Fibroblast of villous mesenchyme (primary cell): ENCODE data around the gene MYB. TPM values are rescaled to one million over a fixed set of nuclear protein-coding genes. Genes with fewer than 3 reads are reported as not detected.

Experiments used
- DNase-seq: peaks from one replicate; pipeline ENCODE4 v3.0.0-alpha.2; 2010; ENCODE audit warnings: low read depth
- H3K4me3 ChIP-seq: 2 replicates; pipeline ENCODE4 v1.5.1; 2011; ENCODE audit warnings: low read depth, mild to moderate bottlenecking, low read length
- total RNA-seq: library from RNA; depleted of rRNA; stranded (reverse); fragments of >200 nt; gene quantifications from 2 replicates; pipeline ENCODE4 v1.2.3, GENCODE V29; 2012
- TF ChIP-seq, protein P1 (sequence below): IDR thresholded peaks from 2 replicates; pipeline ENCODE4 v1.5.1; 2012; ENCODE audit warnings: low read depth, mild to moderate bottlenecking, low read length; ENCODE audit not compliant: insufficient read depth

The MYB gene
- total RNA-seq, 1 donor = 0.43 TPM

DNA sequence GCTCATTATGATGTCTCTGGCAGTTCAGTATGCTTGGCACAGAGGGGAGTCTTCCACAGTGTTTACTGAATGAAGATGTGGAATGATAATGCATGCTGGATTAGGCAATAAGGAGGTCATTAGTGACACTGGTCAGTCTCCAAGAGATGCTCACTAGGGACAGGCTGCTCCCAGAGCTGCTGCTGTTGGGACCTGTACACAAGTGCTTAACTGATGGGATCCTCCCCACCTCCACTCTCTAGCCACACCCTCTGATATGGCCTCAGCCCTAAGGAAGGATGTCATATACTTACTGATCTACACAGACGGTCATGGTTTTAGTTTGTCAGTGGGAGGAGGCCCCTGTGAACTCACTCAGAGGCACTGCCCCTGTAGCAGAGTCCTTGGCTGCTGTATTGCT lies 73.4 kb downstream of the MYB start:
- TF ChIP-seq, protein P1, sequence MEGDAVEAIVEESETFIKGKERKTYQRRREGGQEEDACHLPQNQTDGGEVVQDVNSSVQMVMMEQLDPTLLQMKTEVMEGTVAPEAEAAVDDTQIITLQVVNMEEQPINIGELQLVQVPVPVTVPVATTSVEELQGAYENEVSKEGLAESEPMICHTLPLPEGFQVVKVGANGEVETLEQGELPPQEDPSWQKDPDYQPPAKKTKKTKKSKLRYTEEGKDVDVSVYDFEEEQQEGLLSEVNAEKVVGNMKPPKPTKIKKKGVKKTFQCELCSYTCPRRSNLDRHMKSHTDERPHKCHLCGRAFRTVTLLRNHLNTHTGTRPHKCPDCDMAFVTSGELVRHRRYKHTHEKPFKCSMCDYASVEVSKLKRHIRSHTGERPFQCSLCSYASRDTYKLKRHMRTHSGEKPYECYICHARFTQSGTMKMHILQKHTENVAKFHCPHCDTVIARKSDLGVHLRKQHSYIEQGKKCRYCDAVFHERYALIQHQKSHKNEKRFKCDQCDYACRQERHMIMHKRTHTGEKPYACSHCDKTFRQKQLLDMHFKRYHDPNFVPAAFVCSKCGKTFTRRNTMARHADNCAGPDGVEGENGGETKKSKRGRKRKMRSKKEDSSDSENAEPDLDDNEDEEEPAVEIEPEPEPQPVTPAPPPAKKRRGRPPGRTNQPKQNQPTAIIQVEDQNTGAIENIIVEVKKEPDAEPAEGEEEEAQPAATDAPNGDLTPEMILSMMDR = no peak
- H3K4me3 ChIP-seq = no peak overlapping the region
- no peak for DNase-seq

DNA sequence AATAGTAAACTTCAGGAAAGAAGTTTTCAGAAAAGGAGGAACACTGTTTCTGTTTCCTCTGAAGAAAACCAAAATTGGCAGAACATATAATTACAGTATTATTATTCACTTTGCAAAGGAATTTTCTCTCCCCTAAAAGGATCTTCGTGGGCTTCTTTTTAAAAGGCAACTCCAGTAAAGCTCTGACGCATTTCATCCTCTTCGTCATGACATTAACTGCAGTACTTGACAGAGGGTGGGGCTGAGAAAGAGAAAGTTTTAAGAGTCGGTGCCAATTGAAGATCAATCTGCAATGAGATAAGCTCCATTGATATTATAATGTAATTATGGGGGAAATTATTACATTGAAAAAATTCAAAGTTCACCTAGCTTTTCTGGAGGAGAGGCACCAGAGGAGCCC lies 75.8 kb downstream of the MYB start:
- H3K4me3 ChIP-seq = no peak overlapping the region
- TF ChIP-seq, protein P1 = no peak
- peak; percentile 13 for DNase-seq

DNA sequence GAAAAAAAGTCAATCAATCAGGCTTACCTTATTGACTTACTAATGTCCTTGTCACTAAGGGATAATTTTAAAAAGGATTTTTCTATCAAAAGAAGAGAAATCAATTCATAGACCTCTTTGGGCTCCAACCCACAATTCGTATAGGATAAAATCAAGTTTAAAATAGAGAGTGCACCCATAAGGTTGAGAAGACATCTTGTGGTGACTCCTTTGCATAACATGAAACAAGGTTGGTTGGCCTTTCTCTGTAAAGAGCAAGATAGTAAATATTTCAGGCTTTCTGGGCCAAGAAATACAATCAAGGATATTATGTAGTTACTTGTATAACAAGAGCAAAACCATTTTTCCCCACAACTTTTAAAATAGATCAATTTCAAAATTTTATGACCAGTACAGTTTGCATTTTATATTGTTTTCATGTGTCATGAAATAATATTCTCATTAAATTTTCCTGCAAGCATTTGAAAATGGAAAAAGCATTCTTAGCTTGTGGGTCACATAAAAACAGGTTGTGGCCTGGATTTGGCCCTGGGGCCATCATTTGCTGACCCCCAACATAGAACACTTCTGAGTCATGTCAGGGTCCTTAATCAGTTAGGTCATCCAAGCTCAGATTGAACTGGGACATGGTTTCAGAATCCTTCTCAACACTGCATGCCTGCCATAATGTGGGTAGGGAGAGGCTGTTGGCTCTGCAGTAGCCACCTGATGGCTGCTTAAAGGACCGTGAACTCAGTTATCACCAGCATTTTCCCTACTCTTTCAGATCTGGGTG lies 76.7 kb downstream of the MYB start:
- TF ChIP-seq, protein P1 = no peak
- no peak for DNase-seq
- no peak overlapping the region for H3K4me3 ChIP-seq

DNA sequence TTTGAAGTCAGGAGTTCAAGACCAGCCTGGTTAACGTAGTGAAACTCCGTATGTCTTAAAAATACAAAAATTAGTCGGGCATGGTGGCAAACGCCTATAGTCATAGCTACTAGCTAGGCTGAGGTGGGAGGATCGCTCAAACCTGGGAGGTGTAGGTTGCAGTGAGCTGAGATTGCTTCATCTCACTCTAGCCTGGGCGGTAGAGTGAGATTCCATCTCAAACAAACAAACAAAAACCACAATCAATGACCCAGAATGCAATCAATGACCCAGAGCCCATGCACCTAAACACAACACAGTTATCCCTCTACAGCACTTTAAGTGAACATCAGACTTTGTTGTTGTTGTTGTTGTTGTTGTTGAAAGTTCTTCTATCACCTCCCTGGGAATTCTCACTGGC lies 77.9 kb downstream of the MYB start:
- DNase-seq = no peak
- TF ChIP-seq, protein P1 = no peak

DNA sequence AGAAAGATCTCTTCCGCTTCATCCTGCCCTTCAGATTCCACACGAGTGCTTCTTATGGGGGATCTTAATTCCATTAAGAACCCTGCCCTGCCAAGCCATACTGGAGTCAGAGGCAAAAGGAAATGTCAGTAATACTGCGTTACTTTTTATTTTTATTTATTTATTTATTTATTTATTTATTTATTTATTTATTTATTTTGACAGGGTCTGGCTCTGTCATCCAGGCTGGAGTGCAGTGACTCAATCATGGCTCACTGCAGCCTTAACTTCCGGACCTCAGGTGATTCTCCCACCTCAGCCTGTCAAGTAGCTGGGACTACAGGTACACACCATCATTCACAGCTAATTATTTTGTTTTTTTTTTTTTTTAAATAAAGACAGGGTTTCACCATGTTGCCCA lies 79.5 kb downstream of the MYB start:
- TF ChIP-seq, protein P1 = no peak
- no peak for DNase-seq
- no peak overlapping the region for H3K4me3 ChIP-seq

More for the DNA sequence above, 77.9 kb downstream of the MYB start:
- H3K4me3 ChIP-seq = no peak overlapping the region

DNA sequence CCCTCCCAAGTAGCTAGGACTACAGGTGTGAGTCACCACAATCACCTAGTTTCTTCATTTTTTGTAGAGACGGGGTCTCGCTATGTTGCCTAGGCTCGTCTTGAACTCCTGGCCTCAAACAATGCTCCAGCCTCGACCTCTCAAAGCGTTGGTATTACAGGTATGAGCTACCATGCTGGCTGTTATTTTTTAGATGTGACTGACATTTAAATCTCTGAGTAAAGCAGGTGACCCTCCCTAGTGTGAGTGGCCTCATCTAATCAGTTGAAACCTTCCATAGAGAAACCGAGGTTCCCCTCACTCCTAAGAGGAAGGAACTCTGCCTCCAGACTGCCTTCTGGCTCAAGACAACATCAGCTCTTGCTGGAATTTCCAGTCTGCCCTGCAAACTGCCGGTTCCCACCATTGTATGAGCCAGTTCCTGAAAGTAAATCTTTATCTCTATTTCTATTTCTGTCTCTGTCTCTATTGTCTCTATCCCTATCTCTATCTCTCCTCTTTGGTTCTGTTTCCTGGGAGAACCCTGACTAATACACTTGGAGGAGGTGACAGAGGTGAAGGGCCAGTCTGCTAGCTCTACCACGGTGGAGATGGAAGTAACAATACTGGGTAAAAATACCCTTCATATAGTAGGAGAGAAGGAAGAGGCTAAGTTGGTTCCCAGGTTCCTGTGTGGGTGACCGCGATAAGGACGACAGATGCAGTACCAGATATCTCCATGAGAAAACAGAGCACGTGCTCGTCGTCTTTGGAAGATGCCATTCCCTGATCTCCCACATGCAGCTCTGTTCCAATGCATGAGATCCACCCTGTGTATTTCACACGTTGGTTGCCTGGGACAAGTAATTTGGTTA lies 81.0 kb downstream of the MYB start:
- no peak for DNase-seq
- TF ChIP-seq, protein P1 = no peak
- no peak overlapping the region for H3K4me3 ChIP-seq
